ENCODE data around the gene PPP1R9A.

DNA sequence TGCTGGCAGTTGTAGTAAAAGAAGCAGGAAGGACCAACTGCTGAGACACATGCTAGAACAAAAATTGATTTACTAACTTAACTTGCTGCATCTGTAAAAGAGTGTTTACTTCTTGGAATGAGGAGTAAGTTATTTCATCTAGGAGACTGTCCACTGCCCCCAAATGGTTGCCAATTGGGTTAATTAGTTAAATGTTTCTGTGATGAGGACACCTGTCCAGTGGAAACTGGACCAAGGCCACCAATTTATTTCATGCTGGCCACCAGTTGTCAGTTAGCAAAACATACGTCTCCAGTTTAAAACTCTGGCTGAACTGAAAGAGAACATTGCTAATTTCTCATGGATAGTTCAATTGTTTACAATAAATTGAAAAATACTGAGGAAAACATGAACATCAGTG, 191.7 kb downstream of the PPP1R9A start:
- TF ChIP-seq, protein P1, sequence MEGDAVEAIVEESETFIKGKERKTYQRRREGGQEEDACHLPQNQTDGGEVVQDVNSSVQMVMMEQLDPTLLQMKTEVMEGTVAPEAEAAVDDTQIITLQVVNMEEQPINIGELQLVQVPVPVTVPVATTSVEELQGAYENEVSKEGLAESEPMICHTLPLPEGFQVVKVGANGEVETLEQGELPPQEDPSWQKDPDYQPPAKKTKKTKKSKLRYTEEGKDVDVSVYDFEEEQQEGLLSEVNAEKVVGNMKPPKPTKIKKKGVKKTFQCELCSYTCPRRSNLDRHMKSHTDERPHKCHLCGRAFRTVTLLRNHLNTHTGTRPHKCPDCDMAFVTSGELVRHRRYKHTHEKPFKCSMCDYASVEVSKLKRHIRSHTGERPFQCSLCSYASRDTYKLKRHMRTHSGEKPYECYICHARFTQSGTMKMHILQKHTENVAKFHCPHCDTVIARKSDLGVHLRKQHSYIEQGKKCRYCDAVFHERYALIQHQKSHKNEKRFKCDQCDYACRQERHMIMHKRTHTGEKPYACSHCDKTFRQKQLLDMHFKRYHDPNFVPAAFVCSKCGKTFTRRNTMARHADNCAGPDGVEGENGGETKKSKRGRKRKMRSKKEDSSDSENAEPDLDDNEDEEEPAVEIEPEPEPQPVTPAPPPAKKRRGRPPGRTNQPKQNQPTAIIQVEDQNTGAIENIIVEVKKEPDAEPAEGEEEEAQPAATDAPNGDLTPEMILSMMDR (IDR thresholded peaks at IDR 0.05), result no peak
- TF ChIP-seq POLR2AphosphoS5 (IDR thresholded peaks at IDR 0.05), result no peak

Data from esophagus muscularis mucosa (tissue), 3 donors.